HG03064 (cell line): ENCODE results near the gene ADIPOQ.
"Not testable (repeated sequence)": the region's sequence is repeated elsewhere in the genome, so short reads cannot be mapped to it uniquely, and the experiment has no call there.

Source experiments
- ATAC-seq: cut with Tn5 transposase; IDR thresholded peaks from one replicate; pipeline ENCODE4 v1.9.1; 2021; ENCODE audit warnings: low read depth; ENCODE audit not compliant: unreplicated experiment

The ADIPOQ gene

DNA sequence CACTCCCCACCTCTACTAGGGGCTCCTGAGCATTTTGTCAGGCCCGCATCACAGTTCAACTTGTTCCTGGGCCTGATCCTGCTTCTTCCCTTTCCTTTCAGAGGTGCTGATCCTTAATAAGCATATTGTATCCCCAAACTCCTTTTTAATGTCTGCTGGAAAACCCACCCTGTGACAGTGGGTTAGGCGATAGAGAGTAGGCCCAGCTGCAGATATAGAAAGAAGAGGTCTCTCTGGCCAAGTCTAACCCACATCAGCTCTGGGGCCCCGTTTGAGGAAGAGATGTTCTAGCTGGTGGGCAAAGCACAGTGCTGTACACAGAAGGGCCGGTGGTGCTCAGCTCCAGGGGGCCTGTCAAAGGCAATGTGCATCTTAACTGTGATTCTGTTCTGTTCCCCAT lies 53.5 kb downstream of the ADIPOQ start:
- no peak for ATAC-seq

DNA sequence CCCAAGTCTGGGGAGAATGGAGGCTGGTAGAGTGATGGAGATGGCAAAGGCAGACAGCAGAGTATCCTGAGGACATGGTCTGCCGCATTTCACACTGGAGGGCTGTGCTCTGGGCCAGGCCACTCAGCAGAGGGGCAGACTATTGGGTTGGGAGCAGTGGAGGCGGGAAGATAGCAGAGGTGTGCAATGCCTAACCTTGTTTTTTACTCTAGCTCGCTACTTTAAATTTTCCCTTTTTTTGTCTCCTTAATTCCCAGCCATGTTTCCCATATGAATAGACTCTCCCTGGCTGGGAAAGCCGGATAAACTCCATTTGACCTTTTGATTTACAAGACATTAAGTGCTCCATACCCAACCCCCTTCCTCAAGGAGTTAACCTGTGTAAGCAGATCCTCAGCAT lies 54.4 kb downstream of the ADIPOQ start:
- no peak for ATAC-seq

DNA sequence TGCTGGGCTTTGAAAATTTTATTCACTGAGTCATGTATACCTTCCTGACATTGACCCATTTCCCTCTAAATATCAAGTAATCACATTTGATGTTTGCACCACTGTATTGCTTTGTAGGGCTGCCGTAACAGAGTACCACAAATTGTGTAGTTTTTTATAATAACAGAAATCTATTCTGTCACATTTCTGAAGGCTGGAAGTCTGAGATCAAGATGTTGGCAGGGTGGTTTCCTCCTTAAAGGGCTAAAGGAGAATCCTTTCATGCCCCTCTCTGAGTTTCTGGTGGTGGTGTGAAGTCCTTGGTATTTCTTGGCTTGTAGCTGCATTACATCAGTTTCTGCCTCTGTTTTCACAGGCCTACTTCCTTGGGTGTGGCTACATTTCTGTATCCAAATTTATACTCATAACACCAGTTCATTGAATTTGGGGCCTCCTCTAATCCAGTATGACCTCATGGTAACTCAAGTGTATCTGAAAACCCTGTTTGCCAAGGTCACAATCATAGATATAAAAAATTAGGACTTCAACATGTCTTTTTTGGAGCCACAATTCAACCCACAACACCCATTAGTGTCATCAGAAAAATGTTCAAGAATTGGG lies 58.7 kb downstream of the ADIPOQ start:
- ATAC-seq, result no peak

DNA sequence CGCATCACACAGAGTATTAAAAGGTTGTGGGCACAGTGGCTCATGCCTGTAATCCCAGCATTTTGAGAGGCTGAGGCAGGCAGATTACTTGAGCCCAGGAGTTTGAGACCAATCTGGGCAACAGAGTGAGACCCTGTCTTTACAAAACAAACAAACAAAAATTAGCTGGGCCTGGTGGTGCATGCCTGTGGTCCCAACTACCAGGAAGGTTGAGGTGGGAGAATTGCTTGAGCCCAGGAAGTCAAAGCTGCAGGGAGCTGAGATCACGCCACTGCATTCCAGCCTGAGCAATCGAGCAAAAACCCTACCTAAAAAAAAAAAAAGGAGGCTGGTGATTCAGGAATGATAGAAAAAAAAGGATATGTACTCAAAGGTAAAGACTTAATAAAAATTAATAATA lies 59.6 kb downstream of the ADIPOQ start:
- no peak for ATAC-seq

DNA sequence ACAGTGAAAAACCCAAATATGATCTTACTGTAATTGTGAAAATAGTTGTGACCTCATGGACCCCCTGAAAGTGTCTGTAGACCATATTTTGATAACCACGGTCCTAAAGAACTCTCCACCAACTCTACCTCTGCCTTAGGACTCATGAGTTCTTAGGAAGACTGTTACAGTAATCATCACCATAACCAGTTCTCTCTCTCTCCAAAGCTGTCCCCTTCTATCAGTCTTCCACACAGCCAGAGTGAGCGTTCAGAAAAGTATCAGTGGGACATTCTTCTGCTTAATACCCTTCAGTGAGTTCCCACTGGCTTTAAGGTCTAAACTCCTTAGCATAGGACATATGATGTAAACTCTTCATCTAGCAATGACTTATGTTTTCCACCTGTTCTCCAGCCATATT lies 60.2 kb downstream of the ADIPOQ start:
- ATAC-seq, result no peak

DNA sequence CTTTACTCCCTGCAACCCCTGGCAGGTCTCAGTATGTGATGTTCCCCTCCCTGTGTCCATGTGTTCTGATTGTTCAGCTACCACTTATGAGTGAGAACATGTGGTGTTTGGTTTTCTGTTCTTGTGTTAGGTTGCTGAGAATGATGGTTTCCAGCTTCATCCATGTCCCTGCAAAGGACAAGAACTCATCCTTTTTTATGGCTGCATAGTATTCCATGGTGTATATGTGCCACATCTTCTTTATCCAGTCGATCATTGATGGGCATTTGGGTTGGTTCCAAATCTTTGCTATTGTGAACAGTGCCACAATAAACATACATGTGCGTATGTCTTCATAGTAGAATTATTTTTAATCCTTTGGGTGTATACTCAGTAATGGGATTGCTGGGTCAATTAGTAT lies 61.2 kb downstream of the ADIPOQ start:
- not testable (repeated sequence) for ATAC-seq

DNA sequence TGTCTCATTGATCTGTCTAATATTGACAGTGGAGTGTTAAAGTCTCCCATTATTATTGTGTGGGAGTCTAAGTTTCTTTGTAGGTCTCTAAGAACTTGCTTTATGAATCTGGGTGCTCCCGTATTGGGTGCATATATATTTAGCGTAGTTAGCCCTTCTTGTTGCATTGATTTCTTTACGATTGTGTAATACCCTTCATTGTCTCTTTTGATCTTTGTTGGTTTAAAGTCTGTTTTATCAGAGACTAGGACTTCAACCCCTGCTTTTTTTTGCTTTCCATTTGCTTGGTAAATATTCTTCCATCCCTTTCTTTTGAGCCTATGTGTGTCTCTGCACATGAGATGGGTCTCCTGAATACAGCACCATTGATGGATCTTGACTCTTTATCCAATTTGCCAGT lies 64.6 kb downstream of the ADIPOQ start:
- not testable (repeated sequence) for ATAC-seq
